Measurements from ENCODE around the gene HCN1. TPM values are rescaled to one million over a fixed set of nuclear protein-coding genes. Genes with fewer than 3 reads are reported as not detected.

HCN1 gene
- polyA plus RNA-seq (ENCODE audit: insufficient read length in 4 of 4) = under 1 TPM in 3 of 4 donors, not detected in 1; 0.02 to 0.08 (median 0.04) TPM

- DNase-seq (ENCODE audit: low read depth in 4 of 4, low spot score in 2 of 4) = peak in 3 of 4 donors; percentile 28 to 67 (median 64)
Observed at GRCh38 chr5:45696206-45696836, at the start of gene HCN1. Gene HCN1 (minus strand): TSS chr5:45696380.

- no peak for DNase-seq (ENCODE audit: low read depth in 4 of 4, low spot score in 2 of 4)
Observed at GRCh38 chr5:45741110-45741509, 44.9 kb upstream of the HCN1 start.

- DNase-seq (ENCODE audit: low read depth in 4 of 4, low spot score in 2 of 4) = no peak
Observed at GRCh38 chr5:45737153-45737552, 41.0 kb upstream of the HCN1 start.

- DNase-seq (ENCODE audit: low read depth in 4 of 4, low spot score in 2 of 4) = no peak
Observed at GRCh38 chr5:45725537-45725936, 29.4 kb upstream of the HCN1 start.

GRCh38 chr5:45697201-45697600 lies 1.0 kb upstream of the HCN1 start:
- no peak for DNase-seq (ENCODE audit: low read depth in 4 of 4, low spot score in 2 of 4)

GRCh38 chr5:45695804-45696156 lies 400 bp downstream of the HCN1 start:
- DNase-seq (ENCODE audit: low read depth in 4 of 4, low spot score in 2 of 4) = no peak

GRCh38 chr5:45694971-45695803 lies 993 bp downstream of the HCN1 start:
- no peak for DNase-seq (ENCODE audit: low read depth in 4 of 4, low spot score in 2 of 4)

- peak in 1 of 4 donors; percentile 17 for DNase-seq (ENCODE audit: low read depth in 4 of 4, low spot score in 2 of 4)
Observed at GRCh38 chr5:45694255-45694814, 1.8 kb downstream of the HCN1 start.

- DNase-seq (ENCODE audit: low read depth in 4 of 4, low spot score in 2 of 4) = no peak
Observed at GRCh38 chr5:45692481-45692880, 3.7 kb downstream of the HCN1 start.

GRCh38 chr5:45691656-45692055 lies 4.5 kb downstream of the HCN1 start:
- DNase-seq (ENCODE audit: low read depth in 4 of 4, low spot score in 2 of 4) = no peak

- no peak for DNase-seq (ENCODE audit: low read depth in 4 of 4, low spot score in 2 of 4)
Observed at GRCh38 chr5:45687701-45688100, 8.5 kb downstream of the HCN1 start.

- no peak for DNase-seq (ENCODE audit: low read depth in 4 of 4, low spot score in 2 of 4)
Observed at GRCh38 chr5:45686620-45687019, 9.6 kb downstream of the HCN1 start.

- DNase-seq (ENCODE audit: low read depth in 4 of 4, low spot score in 2 of 4) = no peak
Observed at GRCh38 chr5:45684118-45684517, 12.1 kb downstream of the HCN1 start.

- DNase-seq (ENCODE audit: low read depth in 4 of 4, low spot score in 2 of 4) = no peak
Observed at GRCh38 chr5:45680950-45681349, 15.2 kb downstream of the HCN1 start.

- DNase-seq (ENCODE audit: low read depth in 4 of 4, low spot score in 2 of 4) = no peak
Observed at GRCh38 chr5:45677524-45677923, 18.7 kb downstream of the HCN1 start.

GRCh38 chr5:45672271-45672670 lies 23.9 kb downstream of the HCN1 start:
- no peak for DNase-seq (ENCODE audit: low read depth in 4 of 4, low spot score in 2 of 4)

GRCh38 chr5:45648744-45649143 lies 47.4 kb downstream of the HCN1 start:
- no peak for DNase-seq (ENCODE audit: low read depth in 4 of 4, low spot score in 2 of 4)

GRCh38 chr5:45643056-45643455 lies 53.1 kb downstream of the HCN1 start:
- DNase-seq (ENCODE audit: low read depth in 4 of 4, low spot score in 2 of 4) = no peak

GRCh38 chr5:45642370-45642769 lies 53.8 kb downstream of the HCN1 start:
- no peak for DNase-seq (ENCODE audit: low read depth in 4 of 4, low spot score in 2 of 4)

- no peak for DNase-seq (ENCODE audit: low read depth in 4 of 4, low spot score in 2 of 4)
Observed at GRCh38 chr5:45639040-45639439, 57.1 kb downstream of the HCN1 start.

GRCh38 chr5:45627076-45627656 lies 69.0 kb downstream of the HCN1 start:
- no peak for DNase-seq (ENCODE audit: low read depth in 4 of 4, low spot score in 2 of 4)
